Thymus (tissue), 11 donors: ENCODE data around the gene CD70. TPM values are rescaled to one million over a fixed set of nuclear protein-coding genes. Genes with fewer than 3 reads are reported as not detected.
"Not testable (repeated sequence)": the region's sequence is repeated elsewhere in the genome, so short reads cannot be mapped to it uniquely, and the experiment has no call there.

Experiments
- DNase-seq, 9 donors: peaks; one replicate each; pipeline ENCODE4 v3.0.0-alpha.2; 2013; ENCODE audit warnings: low spot score in 9 of 9, low read depth in 6 of 9, missing footprints in 1 of 9
- H3K27ac ChIP-seq, 2 donors: one replicate each; pipeline ENCODE4 v1.5.1; 2013; ENCODE audit warnings: control low read depth in 1 of 2, low read depth in 1 of 2, low read length in 1 of 2, mild to moderate bottlenecking in 1 of 2, moderate library complexity in 1 of 2
- H3K27me3 ChIP-seq, 2 donors: one replicate each; pipeline ENCODE4 v1.5.1; 2013; ENCODE audit warnings: low read length in 1 of 2; ENCODE audit not compliant: control insufficient read depth in 2 of 2, insufficient read depth in 1 of 2
- H3K36me3 ChIP-seq, 2 donors: one replicate each; pipeline ENCODE4 v1.5.1; 2013; ENCODE audit warnings: low read length in 1 of 2, mild to moderate bottlenecking in 1 of 2, moderate library complexity in 1 of 2; ENCODE audit not compliant: control insufficient read depth in 2 of 2, insufficient read depth in 2 of 2
- H3K4me1 ChIP-seq, 2 donors: one replicate each; pipeline ENCODE4 v1.5.1; 2013; ENCODE audit warnings: low read length in 2 of 2; ENCODE audit not compliant: control insufficient read depth in 2 of 2, insufficient read depth in 2 of 2
- H3K4me3 ChIP-seq, 2 donors: one replicate each; pipeline ENCODE4 v1.5.1; 2013; ENCODE audit warnings: low read length in 2 of 2, control low read depth in 1 of 2, mild to moderate bottlenecking in 1 of 2
- H3K9me3 ChIP-seq, 2 donors: one replicate each; pipeline ENCODE4 v1.5.1; 2013; ENCODE audit warnings: low read length in 1 of 2, mild to moderate bottlenecking in 1 of 2; ENCODE audit not compliant: control insufficient read depth in 2 of 2, insufficient read depth in 1 of 2
- WGBS: extraction: QIAGEN DNeasy Blood & Tissue Kit; methylation state at CpG from one replicate; pipeline ENCODE4 v1.1.7; 2013; 5-methylcytosine and 5-hydroxymethylcytosine counted together
- polyA plus RNA-seq: library from polyadenylated mRNA; stranded (reverse); fragments of 200-250 nt; gene quantifications from one replicate; pipeline ENCODE4 v1.2.3, GENCODE V29; 2013
- total RNA-seq: library from RNA; stranded (reverse); fragments of 120-200 nt; gene quantifications from one replicate; pipeline ENCODE4 v1.2.4, GENCODE V29; 2013
- donor health status: healthy.

CD70 gene
- total and polyA plus RNA-seq, 2 donors: 4.0 to 11.1 TPM

DNA sequence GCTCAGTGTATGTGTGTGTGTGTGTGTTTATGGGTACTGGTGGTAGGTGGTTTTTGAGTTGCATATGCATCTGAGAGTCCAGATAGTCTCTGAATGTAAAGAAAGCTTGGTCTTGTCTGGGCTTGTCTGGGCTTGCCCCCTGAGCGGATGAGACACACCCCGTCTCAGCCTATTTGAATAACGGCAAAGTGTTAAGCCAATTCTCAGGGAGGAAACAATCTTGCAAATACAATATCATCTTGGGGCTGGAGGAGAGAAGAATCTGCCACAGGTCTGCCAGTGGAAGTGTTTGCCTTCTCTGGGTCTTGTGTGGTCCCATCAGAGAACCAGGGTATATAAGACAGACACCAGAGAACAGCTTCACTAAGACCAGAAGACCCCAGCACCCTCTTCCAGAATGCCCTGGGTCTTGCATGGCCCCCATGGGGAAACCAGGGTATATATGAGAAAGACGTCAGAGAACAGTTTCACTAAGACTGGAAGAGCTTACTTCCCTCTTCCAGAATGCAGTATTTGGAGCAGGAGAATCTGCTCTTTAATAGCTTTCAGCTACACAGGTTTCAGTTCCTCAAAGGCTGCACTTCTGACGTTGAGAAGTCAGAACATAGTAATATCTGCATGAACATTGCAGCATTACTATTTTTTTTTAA lies 13.3 kb downstream of the CD70 start:
- Histone ChIP-seq H3K4me1 (no peaks in the 10 kb centered on the region), H3K4me3 (no peak overlapping the region), H3K36me3 (no peaks in the 10 kb centered on the region), H3K27me3 (no peaks in the 10 kb centered on the region), H3K9me3 (no peaks in the 10 kb centered on the region), H3K27ac (no peak overlapping the region)
- WGBS: 57% methylated on average over 5 of the region's 5 CpGs
- no peak for DNase-seq

DNA sequence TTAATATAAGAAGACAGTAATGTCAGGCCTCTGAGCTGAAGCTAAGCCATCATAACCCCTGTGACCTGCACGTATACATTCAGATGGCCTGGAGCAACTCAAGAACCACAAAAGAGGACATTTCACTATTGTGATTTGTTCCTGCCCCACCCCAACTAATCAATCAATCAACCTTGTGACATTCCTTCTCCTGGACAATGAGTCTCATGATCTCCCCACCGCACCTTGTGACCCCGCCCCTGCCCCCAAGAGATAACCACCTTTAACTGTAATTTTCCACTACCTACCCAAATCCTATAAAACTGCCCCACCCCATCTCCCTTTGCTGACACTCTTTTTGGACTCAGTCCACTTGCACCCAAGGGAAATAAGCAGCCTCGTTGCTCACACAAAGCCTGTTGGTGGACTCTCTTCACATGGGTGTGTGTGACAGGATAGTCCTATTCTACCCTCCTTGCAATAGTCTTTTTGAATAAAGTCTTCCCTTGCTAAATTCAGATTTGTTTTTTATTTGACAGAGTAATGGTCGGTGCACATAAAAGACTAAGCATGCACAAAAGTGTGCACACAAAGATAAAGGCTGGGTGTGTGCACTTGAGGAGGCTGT lies 14.0 kb downstream of the CD70 start:
- Histone ChIP-seq H3K36me3 (no peaks in the 10 kb centered on the region), H3K27ac (no peak overlapping the region), H3K4me3 (no peak overlapping the region), H3K27me3 (peaks cover 0 to 3% of the 10 kb centered on the region in 2 donors), H3K4me1 (no peaks in the 10 kb centered on the region), H3K9me3 (no peaks in the 10 kb centered on the region)
- 91% methylated on average over 5 of the region's 5 CpGs for WGBS
- DNase-seq: no peak

DNA sequence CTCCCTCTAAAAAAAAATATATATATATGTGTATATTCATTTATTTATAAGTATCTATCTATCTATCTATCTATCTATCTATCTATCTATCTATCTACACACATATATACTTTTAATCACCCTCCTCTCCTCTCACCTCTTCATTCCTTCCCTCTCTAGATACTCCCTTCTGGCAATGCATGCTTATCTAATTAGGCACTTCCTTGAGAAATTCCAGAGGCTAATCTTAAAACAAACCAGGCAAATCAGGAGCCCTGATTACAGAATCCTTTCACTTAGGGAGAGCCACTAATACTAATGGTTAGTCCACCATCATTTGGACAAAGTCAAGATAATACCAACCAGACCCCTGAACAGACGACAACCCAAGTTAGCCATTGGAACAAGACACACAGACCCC lies 17.6 kb downstream of the CD70 start:
- Histone ChIP-seq H3K4me1 (no peaks in the 10 kb centered on the region), H3K4me3 (no peak overlapping the region), H3K9me3 (no peaks in the 10 kb centered on the region), H3K27ac (no peak overlapping the region), H3K27me3 (peaks cover 0 to 3% of the 10 kb centered on the region in 2 donors), H3K36me3 (no peaks in the 10 kb centered on the region)
- whole genome bisulfite sequencing: 97% methylated on average over 1 of the region's 1 CpG
- no peak for DNase-seq

DNA sequence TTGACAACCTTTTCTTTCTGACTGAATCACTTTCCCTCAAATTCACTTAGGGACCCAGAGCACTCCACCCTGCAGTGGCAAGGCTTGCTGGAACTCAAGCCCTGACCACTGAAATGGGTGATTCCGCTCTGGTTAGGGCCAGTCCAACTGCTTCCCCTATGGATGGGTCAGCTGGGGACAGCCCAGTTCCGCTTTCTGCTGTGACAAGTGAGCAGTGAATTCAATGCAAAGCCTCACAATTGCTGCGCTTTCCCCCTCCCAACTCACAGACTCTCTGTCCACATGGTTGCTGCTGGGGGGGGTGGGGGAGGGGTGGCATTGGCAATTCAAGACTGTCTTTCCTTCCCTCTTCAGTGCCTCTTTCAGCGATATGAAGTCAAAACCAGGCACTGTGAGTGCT lies 18.7 kb downstream of the CD70 start:
- Histone ChIP-seq H3K27ac (no peak overlapping the region), H3K27me3 (peaks cover 0 to 5% of the 10 kb centered on the region in 2 donors), H3K9me3 (no peaks in the 10 kb centered on the region), H3K4me3 (no peak overlapping the region), H3K4me1 (no peaks in the 10 kb centered on the region), H3K36me3 (no peaks in the 10 kb centered on the region)
- DNase-seq: no peak
- WGBS: 55% methylated on average over 4 of the region's 4 CpGs

DNA sequence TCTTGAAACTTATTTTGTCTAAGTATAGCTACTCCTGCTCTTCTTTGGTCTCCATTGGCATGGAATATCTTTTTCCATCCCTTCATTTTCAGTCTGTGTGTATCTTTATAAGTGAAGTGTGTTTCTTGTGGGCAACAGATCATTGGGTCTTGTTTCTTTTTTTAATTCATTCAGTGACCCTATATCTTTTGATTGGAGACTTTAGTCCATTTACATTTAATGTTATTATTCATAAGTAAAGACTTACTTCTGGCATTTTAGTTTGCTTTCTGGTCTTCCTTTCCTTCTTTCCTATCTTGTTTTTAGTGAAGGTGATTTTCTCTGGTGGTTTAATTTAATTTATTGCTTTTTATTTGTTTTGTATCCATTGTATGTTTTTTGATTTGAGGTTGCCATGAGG lies 19.8 kb downstream of the CD70 start:
- Histone ChIP-seq H3K4me1 (no peaks in the 10 kb centered on the region), H3K4me3 (no peak overlapping the region), H3K27me3 (peaks cover 0 to 5% of the 10 kb centered on the region in 2 donors), H3K27ac (no peak overlapping the region), H3K36me3 (no peaks in the 10 kb centered on the region), H3K9me3 (no peaks in the 10 kb centered on the region)
- DNase-seq: no peak

DNA sequence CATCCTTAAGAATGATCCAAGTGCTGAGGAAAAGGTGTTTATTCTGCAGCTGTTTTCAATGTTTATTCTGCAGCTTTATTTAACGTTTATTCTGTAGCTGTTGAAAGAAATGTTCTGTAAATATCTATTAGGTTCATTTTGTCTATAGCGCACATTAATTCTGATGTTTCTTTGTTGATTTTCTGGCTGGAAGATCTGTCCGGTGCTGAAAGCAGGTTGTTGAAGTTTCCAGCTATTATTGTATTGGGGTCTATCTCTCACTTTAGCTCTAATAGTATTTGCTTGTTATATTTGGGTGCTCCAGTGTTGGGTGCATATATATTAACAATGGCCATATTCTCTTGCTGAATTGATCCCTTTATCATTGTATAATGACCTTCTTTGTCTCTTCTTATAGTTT lies 20.2 kb downstream of the CD70 start:
- 59% methylated on average over 3 of the region's 3 CpGs for WGBS
- H3K27ac ChIP-seq: no peak overlapping the region

DNA sequence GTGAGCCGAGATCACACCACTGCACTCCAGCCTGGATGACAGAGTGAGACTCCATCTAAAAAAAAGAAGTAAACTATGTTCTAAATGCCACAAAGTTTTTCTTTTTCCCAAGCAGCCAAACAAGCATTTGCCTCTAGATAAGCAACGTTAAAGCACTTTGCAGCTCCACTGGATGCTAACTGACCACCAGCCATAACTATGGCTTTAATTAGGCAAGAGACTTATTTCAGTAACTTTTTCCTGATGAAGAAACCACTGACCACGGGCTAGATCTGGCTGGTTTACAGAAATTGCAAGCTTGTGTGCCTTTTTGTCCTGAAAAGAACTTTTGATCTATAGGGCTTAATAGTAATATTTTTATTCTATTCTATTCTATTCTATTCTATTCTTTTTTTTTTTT lies 22.1 kb downstream of the CD70 start:
- Histone ChIP-seq H3K36me3 (no peaks in the 10 kb centered on the region), H3K4me3 (no peak overlapping the region), H3K27me3 (peaks cover 0 to 5% of the 10 kb centered on the region in 2 donors), H3K27ac (no peak overlapping the region), H3K4me1 (no peaks in the 10 kb centered on the region), H3K9me3 (no peaks in the 10 kb centered on the region)
- DNase-seq: no peak
- 68% methylated on average over 3 of the region's 3 CpGs for WGBS

More for the DNA sequence above, 20.2 kb downstream of the CD70 start:
- DNase-seq: no peak
- Histone ChIP-seq H3K9me3 (no peaks in the 10 kb centered on the region), H3K36me3 (no peaks in the 10 kb centered on the region), H3K27me3 (peaks cover 0 to 5% of the 10 kb centered on the region in 2 donors), H3K4me1 (no peaks in the 10 kb centered on the region), H3K4me3 (no peak overlapping the region)

DNA sequence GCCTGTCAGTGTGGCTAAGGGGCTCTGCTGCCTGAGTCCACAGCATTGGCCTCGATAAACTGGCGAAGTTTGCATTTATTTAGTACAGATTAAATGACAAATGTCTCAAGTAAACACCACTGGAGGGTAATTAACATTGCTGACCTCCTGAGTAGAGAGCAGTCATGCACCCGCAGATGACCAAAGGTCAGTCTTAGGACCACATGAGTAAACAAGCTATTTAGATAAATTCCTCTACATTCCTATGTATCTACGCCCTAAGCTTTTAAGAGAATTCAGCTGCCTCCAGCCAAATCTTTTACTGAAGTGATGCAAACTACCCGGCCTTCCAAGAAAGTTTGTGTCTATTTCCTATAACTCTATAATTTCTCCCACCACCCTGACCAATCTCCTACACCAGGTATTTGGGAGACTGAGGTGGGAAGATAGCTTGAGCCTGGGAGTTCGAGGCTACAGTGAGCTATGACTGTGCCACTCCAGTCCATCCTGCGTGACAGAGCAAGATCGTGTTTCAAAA lies 22.9 kb downstream of the CD70 start:
- no peak overlapping the region for H3K27ac ChIP-seq
- H3K4me1 ChIP-seq: no peaks in the 10 kb centered on the region
- H3K4me3 ChIP-seq: no peak overlapping the region
- H3K9me3 ChIP-seq: no peaks in the 10 kb centered on the region
- peaks cover 0 to 5% of the 10 kb centered on the region in 2 donors for H3K27me3 ChIP-seq
- no peak for DNase-seq
- 93% methylated on average over 8 of the region's 8 CpGs for WGBS
- H3K36me3 ChIP-seq: no peaks in the 10 kb centered on the region

DNA sequence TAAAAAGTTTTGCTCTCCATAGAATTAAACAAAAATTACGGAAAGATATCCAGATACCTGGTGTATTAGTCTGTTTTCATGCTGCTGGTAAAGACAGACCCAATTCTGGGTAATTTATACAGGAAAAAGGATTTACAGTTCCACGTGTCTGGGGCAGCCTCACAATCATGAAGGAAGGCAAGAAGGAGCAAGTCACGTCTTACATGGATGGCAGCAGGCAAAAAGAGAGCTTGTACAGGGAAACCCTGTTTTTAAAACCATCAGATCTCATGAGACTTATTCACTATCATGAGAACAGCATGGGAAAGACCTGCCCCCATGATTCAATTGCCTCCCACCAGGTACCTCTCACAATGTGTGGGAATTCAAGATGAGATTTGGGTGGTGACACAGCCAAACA lies 24.2 kb downstream of the CD70 start:
- not testable (repeated sequence) for H3K9me3 ChIP-seq, H3K4me3 ChIP-seq, H3K36me3 ChIP-seq, DNase-seq, H3K27me3 ChIP-seq, H3K27ac ChIP-seq, H3K4me1 ChIP-seq
- WGBS: 68% methylated on average over 3 of the region's 3 CpGs
